Osteocyte (in vitro differentiated cells): ENCODE results near the gene TRDN. TPM values are rescaled to one million over a fixed set of nuclear protein-coding genes. Genes with fewer than 3 reads are reported as not detected.

Experiments used
- DNase-seq: peaks from one replicate; pipeline ENCODE4 v3.0.0; 2021; ENCODE audit warnings: mixed read lengths; ENCODE audit not compliant: unreplicated experiment; ENCODE audit errors: extremely low spot score
- H3K27ac Mint-ChIP-seq: one replicate; pipeline ENCODE4 v1.8.0; 2021; ENCODE audit warnings: mild to moderate bottlenecking, mixed read lengths; ENCODE audit not compliant: unreplicated experiment
- H3K27me3 Mint-ChIP-seq: one replicate; pipeline ENCODE4 v1.8.0; 2021; ENCODE audit warnings: mixed read lengths; ENCODE audit not compliant: unreplicated experiment
- H3K36me3 Mint-ChIP-seq: one replicate; pipeline ENCODE4 v1.8.0; 2021; ENCODE audit warnings: mixed read lengths; ENCODE audit not compliant: unreplicated experiment
- H3K4me1 Mint-ChIP-seq: one replicate; pipeline ENCODE4 v1.8.0; 2021; ENCODE audit warnings: mixed read lengths; ENCODE audit not compliant: unreplicated experiment
- H3K4me3 Mint-ChIP-seq: one replicate; pipeline ENCODE4 v1.8.0; 2021; ENCODE audit warnings: mild to moderate bottlenecking, moderate library complexity, mixed read lengths; ENCODE audit not compliant: unreplicated experiment
- H3K9me3 Mint-ChIP-seq: one replicate; pipeline ENCODE4 v1.8.0; 2021; ENCODE audit warnings: mixed read lengths; ENCODE audit not compliant: unreplicated experiment
- CTCF ChIP-seq: fragments of 200-600 bp; sonication (generic); IDR thresholded peaks from 2 replicates; pipeline ENCODE4 v1.5.0; 2021; ENCODE audit warnings: antibody characterized with exemption, mild to moderate bottlenecking, moderate library complexity
- total RNA-seq: library from RNA; stranded (reverse); gene quantifications from 2 replicates; pipeline ENCODE4 v1.2.1, GENCODE V29; 2021

TRDN gene
- total RNA-seq, 1 donor from 2014 or later: not detected

GRCh38 chr6:123659960-123660748 is 23.4 kb upstream of the TRDN start:
- H3K4me3 Mint-ChIP-seq: no peak overlapping the region
- no peak for DNase-seq
- H3K36me3 Mint-ChIP-seq: no peaks in the 10 kb centered on the region
- TF ChIP-seq CTCF: no peak
- H3K27me3 Mint-ChIP-seq: peaks cover 16% of the 10 kb centered on the region
- H3K4me1 Mint-ChIP-seq: peaks cover 3% of the 10 kb centered on the region
- no peaks in the 10 kb centered on the region for H3K9me3 Mint-ChIP-seq
- H3K27ac Mint-ChIP-seq: no peak overlapping the region

GRCh38 chr6:123658848-123659247 is 22.1 kb upstream of the TRDN start:
- H3K27me3 Mint-ChIP-seq: peaks cover 13% of the 10 kb centered on the region
- peaks cover 3% of the 10 kb centered on the region for H3K4me1 Mint-ChIP-seq
- no peak overlapping the region for H3K27ac Mint-ChIP-seq
- no peak for TF ChIP-seq CTCF
- no peak overlapping the region for H3K4me3 Mint-ChIP-seq
- no peak for DNase-seq
- no peaks in the 10 kb centered on the region for H3K9me3 Mint-ChIP-seq
- no peaks in the 10 kb centered on the region for H3K36me3 Mint-ChIP-seq

- Mint-ChIP-seq H3K27me3 (peaks cover 12% of the 10 kb centered on the region), H3K4me3 (no peak overlapping the region), H3K4me1 (peaks cover 3% of the 10 kb centered on the region), H3K9me3 (no peaks in the 10 kb centered on the region), H3K27ac (no peak overlapping the region), H3K36me3 (no peaks in the 10 kb centered on the region)
- no peak for DNase-seq
- TF ChIP-seq CTCF: no peak
These were observed 19.0 kb upstream of the TRDN start for GRCh38 chr6:123655521-123656306.

- TF ChIP-seq CTCF: no peak
- Mint-ChIP-seq H3K4me1 (no peaks in the 10 kb centered on the region), H3K9me3 (peaks cover 7% of the 10 kb centered on the region), H3K4me3 (no peak overlapping the region), H3K27me3 (peaks cover 20% of the 10 kb centered on the region), H3K36me3 (no peaks in the 10 kb centered on the region), H3K27ac (no peak overlapping the region)
- no peak for DNase-seq
These were observed 12.0 kb upstream of the TRDN start for GRCh38 chr6:123648723-123649122.

GRCh38 chr6:123648020-123648580 is 11.3 kb upstream of the TRDN start:
- DNase-seq: no peak
- peaks cover 20% of the 10 kb centered on the region for H3K27me3 Mint-ChIP-seq
- no peak for TF ChIP-seq CTCF
- H3K4me3 Mint-ChIP-seq: no peak overlapping the region
- H3K27ac Mint-ChIP-seq: no peak overlapping the region
- no peaks in the 10 kb centered on the region for H3K36me3 Mint-ChIP-seq
- H3K4me1 Mint-ChIP-seq: no peaks in the 10 kb centered on the region
- H3K9me3 Mint-ChIP-seq: peaks cover 7% of the 10 kb centered on the region
